ENCODE results near the gene MAPK13.
"Not testable (repeated sequence)": the region's sequence is repeated elsewhere in the genome, so short reads cannot be mapped to it uniquely, and the experiment has no call there.

MAPK13 gene

GRCh38 chr6:36128073-36128472 lies 2.2 kb upstream of the MAPK13 start:
- CTCF ChIA-PET, result no interaction called here

DNA sequence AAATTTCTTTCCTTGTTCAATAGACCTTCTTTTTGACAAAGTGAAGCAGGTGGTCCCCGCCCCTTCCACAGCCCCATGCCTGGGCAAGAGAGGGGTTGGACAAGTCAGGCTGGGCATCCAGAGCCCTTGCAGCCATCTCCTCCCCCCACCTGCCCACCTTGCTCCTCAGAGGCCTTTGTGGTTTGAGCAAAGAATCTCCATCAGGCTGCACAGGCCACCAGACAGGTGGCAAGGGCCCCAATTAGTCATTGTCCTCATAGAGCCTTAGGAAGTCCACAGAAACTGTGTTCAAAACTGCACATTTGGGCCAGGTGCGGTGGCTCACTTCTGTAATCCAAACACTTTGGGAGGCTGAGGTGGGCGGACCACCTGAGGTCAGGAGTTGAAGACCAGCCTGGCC lies 1.5 kb upstream of the MAPK13 start:
- ChIA-PET CTCF (interaction anchor here (1.0 kb wide), 1 partner anchor 10 kb away, joined by 3 read pairs; no protein-coding TSS in a partner anchor), POLR2A (no interaction called here)
- TF ChIP-seq, protein P1, sequence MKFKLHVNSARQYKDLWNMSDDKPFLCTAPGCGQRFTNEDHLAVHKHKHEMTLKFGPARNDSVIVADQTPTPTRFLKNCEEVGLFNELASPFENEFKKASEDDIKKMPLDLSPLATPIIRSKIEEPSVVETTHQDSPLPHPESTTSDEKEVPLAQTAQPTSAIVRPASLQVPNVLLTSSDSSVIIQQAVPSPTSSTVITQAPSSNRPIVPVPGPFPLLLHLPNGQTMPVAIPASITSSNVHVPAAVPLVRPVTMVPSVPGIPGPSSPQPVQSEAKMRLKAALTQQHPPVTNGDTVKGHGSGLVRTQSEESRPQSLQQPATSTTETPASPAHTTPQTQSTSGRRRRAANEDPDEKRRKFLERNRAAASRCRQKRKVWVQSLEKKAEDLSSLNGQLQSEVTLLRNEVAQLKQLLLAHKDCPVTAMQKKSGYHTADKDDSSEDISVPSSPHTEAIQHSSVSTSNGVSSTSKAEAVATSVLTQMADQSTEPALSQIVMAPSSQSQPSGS (tag by site-specific recombination; IDR thresholded peaks at IDR 0.05; ENCODE audit: low read depth), result no peak
- TF ChIP-seq ZBTB8A (tag by site-specific recombination; IDR thresholded peaks at IDR 0.05) (no peak), ZNF785 (tag by site-specific recombination; IDR thresholded peaks at IDR 0.05) (no peak)
- no peak overlapping the region for H3K27ac ChIP-seq (ENCODE audit: extremely low read depth, low read depth, low read length)
- H3K4me3 ChIP-seq (ENCODE audit: low read depth, low read length), result no peak overlapping the region
- H3K9me3 ChIP-seq (ENCODE audit: control insufficient read depth, insufficient read depth, low read depth, low read length), result no peaks in the 10 kb centered on the region
- peaks cover 13% of the 10 kb centered on the region for H3K4me1 ChIP-seq (ENCODE audit: control insufficient read depth, insufficient read depth, low read length)
- H3K36me3 ChIP-seq (ENCODE audit: control insufficient read depth in 2 of 2, insufficient read depth in 1 of 2, low read length in 2 of 2), result no peaks in the 10 kb centered on the region

More at GRCh38 chr6:36128073-36128472, 2.2 kb upstream of the MAPK13 start:
- Histone ChIP-seq H3K36me3 (ENCODE audit: control insufficient read depth in 2 of 2, insufficient read depth in 1 of 2, low read length in 2 of 2) (no peaks in the 10 kb centered on the region), H3K4me1 (ENCODE audit: control insufficient read depth, insufficient read depth, low read length) (peaks cover 13% of the 10 kb centered on the region), H3K27ac (ENCODE audit: extremely low read depth, low read depth, low read length) (no peak overlapping the region), H3K4me3 (ENCODE audit: low read depth, low read length) (no peak overlapping the region), H3K9me3 (ENCODE audit: control insufficient read depth, insufficient read depth, low read depth, low read length) (no peaks in the 10 kb centered on the region)
- POLR2A ChIA-PET, result no interaction called here
- TF ChIP-seq, protein P2, sequence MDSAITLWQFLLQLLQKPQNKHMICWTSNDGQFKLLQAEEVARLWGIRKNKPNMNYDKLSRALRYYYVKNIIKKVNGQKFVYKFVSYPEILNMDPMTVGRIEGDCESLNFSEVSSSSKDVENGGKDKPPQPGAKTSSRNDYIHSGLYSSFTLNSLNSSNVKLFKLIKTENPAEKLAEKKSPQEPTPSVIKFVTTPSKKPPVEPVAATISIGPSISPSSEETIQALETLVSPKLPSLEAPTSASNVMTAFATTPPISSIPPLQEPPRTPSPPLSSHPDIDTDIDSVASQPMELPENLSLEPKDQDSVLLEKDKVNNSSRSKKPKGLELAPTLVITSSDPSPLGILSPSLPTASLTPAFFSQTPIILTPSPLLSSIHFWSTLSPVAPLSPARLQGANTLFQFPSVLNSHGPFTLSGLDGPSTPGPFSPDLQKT (IDR thresholded peaks at IDR 0.05; ENCODE audit: borderline replicate concordance, low read depth, low read length), result no peak

DNA sequence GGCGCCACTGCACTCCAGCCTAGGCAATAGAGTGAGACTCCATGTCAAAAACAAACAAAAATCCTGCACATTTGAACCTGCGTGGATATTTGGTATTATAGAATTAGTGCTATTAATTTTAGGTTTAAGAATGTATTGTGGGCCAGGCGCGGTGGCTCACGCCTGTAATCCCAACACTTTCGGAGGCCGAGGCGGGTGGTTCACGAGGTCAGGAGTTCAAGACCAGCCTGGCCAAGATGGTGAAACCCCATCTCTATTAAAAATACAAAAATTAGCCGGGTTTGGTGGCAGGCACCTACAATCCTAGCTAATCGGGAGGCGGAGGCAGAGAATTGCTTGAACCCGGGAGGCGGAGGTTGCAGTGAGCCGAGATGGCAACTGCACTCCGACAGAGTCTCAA lies 979 bp upstream of the MAPK13 start:
- CTCF ChIA-PET, result interaction anchor here (1.0 kb wide), 1 partner anchor 10 kb away, joined by 3 read pairs; no protein-coding TSS in a partner anchor
- H3K4me3 ChIP-seq (ENCODE audit: low read depth, low read length); H3K9me3 ChIP-seq (ENCODE audit: control insufficient read depth, insufficient read depth, low read depth, low read length); H3K36me3 ChIP-seq (ENCODE audit: control insufficient read depth in 2 of 2, insufficient read depth in 1 of 2, low read length in 2 of 2); H3K27ac ChIP-seq (ENCODE audit: extremely low read depth, low read depth, low read length): not testable (repeated sequence)
- peaks cover 13% of the 10 kb centered on the region for H3K4me1 ChIP-seq (ENCODE audit: control insufficient read depth, insufficient read depth, low read length)
- POLR2A ChIA-PET, result interaction anchor here (0.6 kb wide), 2 partner anchors 601 to 1201 kb away, joined by 3 to 6 read pairs; no protein-coding TSS in a partner anchor

- Histone ChIP-seq H3K36me3 (ENCODE audit: control insufficient read depth in 2 of 2, insufficient read depth in 1 of 2, low read length in 2 of 2) (no peaks in the 10 kb centered on the region), H3K4me1 (ENCODE audit: control insufficient read depth, insufficient read depth, low read length) (peaks cover 13% of the 10 kb centered on the region), H3K4me3 (ENCODE audit: low read depth, low read length) (peak overlapping the region; percentile 49), H3K9me3 (ENCODE audit: control insufficient read depth, insufficient read depth, low read depth, low read length) (no peaks in the 10 kb centered on the region), H3K27ac (ENCODE audit: extremely low read depth, low read depth, low read length) (peak overlapping the region; percentile 76)
- ChIA-PET POLR2A (interaction anchor here (1.2 to 1.3 kb wide), 2 partner anchors 64 to 239 kb away, joined by 3 read pairs; no protein-coding TSS in a partner anchor), CTCF (interaction anchor here (0.6 to 1.6 kb wide), 4 partner anchors 8 to 171 kb away, joined by 3 to 6 read pairs (median 4); no protein-coding TSS in a partner anchor)
- peak; percentile 97 for TF ChIP-seq PRDM10 (tag by site-specific recombination; IDR thresholded peaks at IDR 0.05)
- no peak for TF ChIP-seq MEIS1 (CRISPR knock-in tag; IDR thresholded peaks at IDR 0.05; ENCODE audit: borderline replicate concordance)
- TF ChIP-seq ZNF600 (tag by site-specific recombination; IDR thresholded peaks at IDR 0.05), result no peak; the same call in 1 of the 2 replicates
- TF ChIP-seq SP7 (tag by site-specific recombination; IDR thresholded peaks at IDR 0.05), result 0 out of 2 replicates have a peak, but pooled peaks have one; percentile 42
- peak; percentile 57; the same call in 1 of the 2 replicates for TF ChIP-seq EGR2 (tag by site-specific recombination; IDR thresholded peaks at IDR 0.05; ENCODE audit: low read depth)
- peak; percentile 11; the same call in 1 of the 2 replicates for TF ChIP-seq ZIC2 (tag by site-specific recombination; IDR thresholded peaks at IDR 0.05)
- peak; percentile 35 for TF ChIP-seq ZBTB26 (tag by site-specific recombination; optimal IDR thresholded peaks at IDR 0.05)
- peak; percentile 12; the same call in 1 of the 2 replicates for TF ChIP-seq ZXDB (tag by site-specific recombination; IDR thresholded peaks at IDR 0.05)
- TF ChIP-seq ZFP69B (tag by site-specific recombination; IDR thresholded peaks at IDR 0.05), result no peak
- TF ChIP-seq ZNF426 (tag by site-specific recombination; IDR thresholded peaks at IDR 0.05), result no peak
- TF ChIP-seq ZNF335 (tag by site-specific recombination; conservative IDR thresholded peaks at IDR 0.05), result peak; percentile 84
Measured at GRCh38 chr6:36130667-36131510, 576 bp downstream of the MAPK13 start.

All from HEK293 (cell line).